Thoracic aorta (tissue), 2 donors: ENCODE data around the gene GALNT5. TPM values are rescaled to one million over a fixed set of nuclear protein-coding genes. Genes with fewer than 3 reads are reported as not detected.

Experiments
- ATAC-seq: fragments of 150-250 bp; one replicate; pipeline ENCODE4 v1.8.0; 2017; ENCODE audit warnings: low read depth; ENCODE audit not compliant: insufficient number of reproducible peaks, low FRiP score
- DNase-seq: peaks from one replicate; pipeline ENCODE4 v3.0.0-alpha.2; 2020; ENCODE audit warnings: low spot score
- H3K27ac ChIP-seq, 2 donors: fragments of 200-600 bp; sonication (generic); 1 replicate in 1 of 2; 2 replicates in 1 of 2; pipeline ENCODE4 v1.5.1; 2016; ENCODE audit warnings: mild to moderate bottlenecking in 2 of 2, moderate library complexity in 2 of 2
- H3K27me3 ChIP-seq: fragments of 200-600 bp; sonication (generic); replicated peaks from 2 replicates; pipeline ENCODE4 v1.6.0; 2016; ENCODE audit warnings: mild to moderate bottlenecking; ENCODE audit not compliant: insufficient read depth
- H3K36me3 ChIP-seq: fragments of 200-600 bp; sonication (generic); one replicate; pipeline ENCODE4 v1.5.1; 2016
- H3K4me1 ChIP-seq, 2 donors: fragments of 200-600 bp; sonication (generic); 1 replicate in 1 of 2; 2 replicates in 1 of 2; pipeline versions ENCODE4 v1.5.1 to v1.6.0; 2016; ENCODE audit warnings: low read depth in 2 of 2, mild to moderate bottlenecking in 1 of 2; ENCODE audit not compliant: control insufficient read depth in 1 of 2
- H3K4me3 ChIP-seq: fragments of 200-600 bp; sonication (generic); 2 replicates; pipeline ENCODE4 v1.5.1; 2016; ENCODE audit warnings: mild to moderate bottlenecking
- H3K9me3 ChIP-seq: fragments of 200-600 bp; sonication (generic); 2 replicates; pipeline ENCODE4 v1.5.1; 2016
- CTCF ChIP-seq: fragments of 200-600 bp; sonication (generic); IDR thresholded peaks from one replicate; pipeline ENCODE4 v1.5.1; 2019; ENCODE audit warnings: antibody characterized with exemption
- total RNA-seq, 2 donors: library from RNA; depleted of rRNA; stranded (reverse); fragments of >200 nt; gene quantifications; one replicate each; pipeline versions ENCODE4 v1.1.0 to v1.2.3, GENCODE V29; 2016

GALNT5 gene
- total RNA-seq, 2 donors from 2014 or later: 3.4 to 3.7 TPM

- H3K27ac ChIP-seq: no peak overlapping the region
- no peaks in the 10 kb centered on the region for H3K4me1 ChIP-seq
- ATAC-seq (no peak), DNase-seq (no peak)
- no peaks in the 10 kb centered on the region for H3K36me3 ChIP-seq
- no peak overlapping the region for H3K4me3 ChIP-seq
- no peaks in the 10 kb centered on the region for H3K27me3 ChIP-seq
- H3K9me3 ChIP-seq: no peaks in the 10 kb centered on the region
- TF ChIP-seq CTCF: no peak
These were observed 98.1 kb downstream of the GALNT5 start for GRCh38 chr2:157355618-157356017.

- H3K9me3 ChIP-seq: no peaks in the 10 kb centered on the region
- H3K4me1 ChIP-seq: no peaks in the 10 kb centered on the region
- no peak for TF ChIP-seq CTCF
- no peaks in the 10 kb centered on the region for H3K27me3 ChIP-seq
- no peak overlapping the region for H3K27ac ChIP-seq
- DNase-seq (no peak), ATAC-seq (no peak)
- no peaks in the 10 kb centered on the region for H3K36me3 ChIP-seq
- no peak overlapping the region for H3K4me3 ChIP-seq
These were observed 102.1 kb downstream of the GALNT5 start for GRCh38 chr2:157359628-157360027.

GRCh38 chr2:157361526-157361925 lies 104.0 kb downstream of the GALNT5 start:
- Histone ChIP-seq H3K4me1 (no peaks in the 10 kb centered on the region), H3K36me3 (no peaks in the 10 kb centered on the region), H3K27me3 (no peaks in the 10 kb centered on the region), H3K27ac (no peak overlapping the region), H3K9me3 (no peaks in the 10 kb centered on the region), H3K4me3 (no peak overlapping the region)
- ATAC-seq (no peak), DNase-seq (no peak)
- no peak for TF ChIP-seq CTCF

DNA sequence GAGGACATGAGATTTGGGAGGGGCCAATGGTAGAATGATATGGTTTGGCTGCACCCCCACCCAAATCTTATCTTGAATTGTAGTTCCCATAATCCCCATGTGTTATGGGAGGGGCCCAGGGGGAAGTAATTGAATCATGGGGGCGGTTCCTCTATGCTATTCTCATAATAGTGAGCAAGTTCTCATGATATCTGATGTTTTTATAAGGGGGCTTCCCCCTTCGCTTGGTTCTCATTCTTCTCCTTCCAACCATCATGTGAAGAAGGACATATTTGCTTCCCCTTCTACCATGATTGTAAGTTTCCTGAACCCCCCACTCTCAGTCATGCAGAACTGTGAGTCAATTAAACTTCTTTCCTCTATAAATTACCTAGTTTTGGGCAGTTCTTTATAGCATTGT lies 105.1 kb downstream of the GALNT5 start:
- Histone ChIP-seq H3K9me3 (no peaks in the 10 kb centered on the region), H3K4me3 (no peak overlapping the region), H3K27ac (no peak overlapping the region), H3K4me1 (no peaks in the 10 kb centered on the region), H3K27me3 (no peaks in the 10 kb centered on the region), H3K36me3 (no peaks in the 10 kb centered on the region)
- DNase-seq: no peak
- TF ChIP-seq CTCF: no peak
- no peak for ATAC-seq

DNA sequence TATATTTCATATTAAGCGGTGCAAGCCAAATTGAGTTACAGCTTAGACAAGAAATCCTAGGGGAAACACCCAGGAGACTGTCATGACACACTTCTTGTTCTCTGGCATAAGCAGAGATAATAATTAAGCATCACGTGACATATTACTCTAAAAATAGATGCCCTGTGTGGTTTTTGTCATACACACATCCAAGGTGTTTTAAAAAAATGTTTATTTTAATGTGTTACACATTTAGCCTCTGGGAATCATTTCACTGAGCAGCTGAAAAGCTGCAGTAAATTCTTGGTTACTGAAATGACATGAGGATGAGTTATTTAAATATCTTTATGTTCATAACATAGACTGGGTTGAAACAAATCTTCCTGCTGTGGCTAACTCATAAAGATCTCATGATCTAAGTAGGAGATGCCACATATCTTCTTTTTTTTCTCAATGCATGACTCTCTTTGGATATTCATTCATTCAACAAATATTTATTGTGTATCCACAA lies 106.2 kb downstream of the GALNT5 start:
- no peaks in the 10 kb centered on the region for H3K4me1 ChIP-seq
- DNase-seq (no peak), ATAC-seq (no peak)
- TF ChIP-seq CTCF: no peak
- H3K9me3 ChIP-seq: no peaks in the 10 kb centered on the region
- H3K27ac ChIP-seq: no peak overlapping the region
- no peaks in the 10 kb centered on the region for H3K36me3 ChIP-seq
- H3K4me3 ChIP-seq: no peak overlapping the region
- H3K27me3 ChIP-seq: no peaks in the 10 kb centered on the region

Other genes with a start within 250 kb of the GALNT5 start
- 1 to 10 TPM in 1 of 2 donors, not detected in 1; 1.3 TPM for gene ERMN, start 68.1 kb downstream of the GALNT5 start, total RNA-seq
- gene CYTIP, start 186.4 kb downstream of the GALNT5 start, total RNA-seq: 10 to 100 TPM in 1 of 2 donors, 1 to 10 TPM in 1; 4.5 to 21.2 TPM